Limb (tissue), 2 donors: Measurements from ENCODE around the gene RNF213.
"Not testable (repeated sequence)": the region's sequence is repeated elsewhere in the genome, so short reads cannot be mapped to it uniquely, and the experiment has no call there.

Source experiments
- DNase-seq, 2 donors: peaks; one replicate each; pipeline ENCODE4 v3.0.0-alpha.2; 2016; ENCODE audit errors: extremely low spot score in 2 of 2

Gene RNF213

DNA sequence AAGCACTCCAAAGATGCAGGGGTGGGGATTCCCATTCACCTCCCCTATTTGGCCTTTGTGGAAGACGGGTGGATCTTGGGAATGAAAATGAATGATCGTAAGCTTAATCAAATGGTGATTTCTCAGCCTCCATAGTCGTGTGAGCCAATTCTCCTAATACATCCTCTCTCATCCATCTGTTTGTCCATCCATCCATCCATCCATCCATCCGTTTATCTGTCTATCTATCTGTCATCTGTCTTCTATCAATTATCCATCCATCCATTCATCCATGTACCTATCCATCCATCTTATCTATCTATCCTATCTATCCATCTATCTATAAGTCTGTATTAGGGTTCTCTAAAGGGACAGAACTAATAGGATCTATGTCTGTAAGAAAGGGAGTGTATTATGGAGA lies 7.8 kb downstream of the RNF213 start:
- DNase-seq, result no peak

DNA sequence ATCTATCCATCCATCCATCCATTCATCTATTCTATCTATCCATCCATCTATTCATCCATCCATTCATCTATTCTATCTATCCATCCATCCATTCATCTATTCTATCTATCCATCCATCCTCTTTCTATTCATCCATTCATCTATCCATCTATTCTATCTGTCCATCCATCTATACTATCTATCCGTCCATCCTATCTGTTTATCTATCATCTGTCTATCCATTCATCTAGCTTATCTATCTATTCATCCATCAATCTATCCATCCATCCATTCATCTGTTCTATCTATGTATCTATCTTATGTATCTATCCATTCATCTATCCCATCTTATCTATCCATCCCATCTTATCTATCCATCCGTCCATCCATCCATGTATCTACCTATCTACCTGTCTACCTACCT lies 8.8 kb downstream of the RNF213 start:
- no peak for DNase-seq

DNA sequence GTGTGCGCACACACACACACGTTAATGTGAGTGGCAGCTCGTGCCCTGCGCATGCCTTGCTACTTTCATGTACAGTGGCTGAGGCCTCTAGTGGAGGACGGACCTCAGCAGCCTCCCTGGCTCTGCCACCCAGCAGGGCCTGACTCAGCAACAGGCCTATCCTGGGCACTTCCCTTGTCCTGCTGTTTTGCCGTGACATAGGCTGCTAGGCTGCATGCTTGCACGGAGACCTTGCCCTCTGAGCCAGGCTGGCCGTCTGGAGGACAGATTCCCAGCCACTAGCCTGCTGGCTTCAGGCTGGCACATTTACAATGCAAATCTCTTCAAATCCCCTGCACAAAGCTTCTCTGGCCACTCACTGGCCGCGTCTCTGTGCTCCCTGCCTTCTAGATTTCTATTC lies 9.5 kb downstream of the RNF213 start:
- no peak for DNase-seq

DNA sequence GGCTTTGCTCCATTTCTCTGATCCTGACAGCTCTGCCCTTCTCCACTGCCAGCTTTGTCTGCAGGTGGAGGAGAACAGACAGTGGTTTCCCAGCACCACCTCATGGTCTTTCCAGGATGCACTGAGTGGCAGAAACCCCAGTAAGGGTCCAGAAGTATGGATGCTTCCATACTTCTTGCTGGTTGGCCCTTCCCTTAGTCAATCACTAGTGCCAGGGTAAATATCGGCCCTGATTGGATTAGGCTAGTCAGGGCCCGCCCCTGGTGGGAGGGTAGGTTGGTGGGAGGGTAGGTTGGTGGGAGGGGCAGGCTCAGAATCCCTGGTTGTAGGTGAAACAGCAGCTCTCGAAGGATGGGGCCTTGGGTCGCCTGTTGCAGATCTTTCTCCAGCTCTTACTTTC lies 10.2 kb downstream of the RNF213 start:
- DNase-seq, result no peak

DNA sequence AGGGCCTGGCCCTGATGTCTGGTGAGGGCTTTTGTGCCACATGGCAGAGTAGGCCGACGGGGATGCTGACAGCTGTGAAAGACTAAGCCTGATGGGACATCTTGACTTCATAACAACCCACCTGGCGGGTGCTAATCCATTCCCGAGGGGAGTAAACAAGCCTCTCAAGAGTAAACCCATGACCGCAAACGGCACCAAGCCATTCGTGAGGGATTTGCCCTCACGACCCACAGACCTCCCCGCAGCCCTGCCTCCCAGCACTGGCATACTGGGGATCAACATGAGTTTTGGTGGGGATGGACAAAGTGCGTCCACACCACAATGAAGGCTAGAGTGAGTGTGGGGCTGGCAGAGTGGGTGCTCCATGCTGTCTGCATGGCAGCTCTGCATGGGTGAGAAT lies 11.7 kb downstream of the RNF213 start:
- DNase-seq, result no peak

DNA sequence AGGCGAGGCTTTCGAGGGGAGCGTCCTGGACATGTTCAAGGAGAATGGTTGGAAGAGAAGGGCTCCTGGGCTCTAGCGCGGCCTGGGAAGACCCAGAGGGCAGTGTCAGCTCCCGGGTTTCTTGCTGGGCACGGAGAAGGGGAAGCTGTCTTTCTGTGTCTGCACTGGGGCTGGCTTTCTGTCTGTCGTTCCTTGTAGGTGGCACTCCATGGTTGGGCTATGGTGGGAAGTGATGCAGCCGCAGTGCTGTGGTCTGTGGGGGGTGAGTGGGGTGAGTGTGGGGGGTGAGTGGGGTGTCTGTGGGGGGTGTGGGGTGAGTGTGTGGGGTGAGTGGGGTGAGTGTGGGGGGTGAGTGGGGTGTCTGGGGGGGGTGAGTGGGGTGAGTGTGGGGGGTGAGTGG lies 13.7 kb downstream of the RNF213 start:
- DNase-seq, result no peak

DNA sequence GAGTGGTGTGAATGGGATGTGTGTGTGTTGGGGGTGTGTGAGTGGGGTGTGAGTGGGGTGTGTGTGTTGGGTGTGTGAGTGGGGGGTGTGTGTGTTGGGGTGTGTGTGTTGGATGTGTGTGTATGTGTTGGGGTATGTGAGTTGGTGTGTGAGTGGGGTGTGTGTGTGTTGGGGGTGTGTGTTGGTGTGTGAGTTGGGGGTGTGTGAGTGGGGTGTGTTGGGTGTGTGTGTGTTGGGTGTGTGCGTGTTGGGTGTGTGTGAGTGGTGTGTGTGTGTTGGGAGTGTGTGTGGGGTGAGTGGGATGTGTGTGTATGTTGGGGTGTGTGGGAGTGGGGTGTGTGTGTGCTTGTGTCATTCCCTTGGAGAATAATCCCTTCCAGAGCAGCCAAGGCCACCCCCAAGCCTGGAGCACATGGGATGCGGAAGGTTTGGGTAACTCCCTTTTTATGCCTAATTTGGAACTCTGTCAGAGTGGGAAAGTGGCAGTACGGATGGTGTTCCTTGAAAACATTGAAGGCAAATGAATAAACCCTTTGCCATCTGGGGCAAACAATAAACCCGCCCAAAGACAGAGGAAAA lies 14.3 kb downstream of the RNF213 start:
- no peak for DNase-seq

DNA sequence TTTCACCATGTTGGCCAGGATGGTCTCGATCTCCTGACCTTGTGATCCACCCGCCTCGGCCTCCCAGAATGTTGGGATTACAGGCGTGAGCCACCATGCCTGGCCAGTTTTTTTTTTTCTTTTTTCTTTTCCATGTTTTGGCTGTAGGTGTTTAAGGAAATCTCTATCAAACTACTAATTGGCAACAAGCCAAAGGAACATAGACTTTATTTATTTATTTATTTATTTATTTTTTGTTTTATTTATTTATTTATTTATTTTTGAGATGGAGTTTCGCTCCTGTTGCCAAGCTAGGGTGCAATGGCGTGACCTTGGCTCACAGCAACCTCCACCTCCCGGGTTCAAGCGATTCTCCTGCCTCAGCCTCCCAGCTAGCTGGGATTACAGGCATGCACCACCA lies 15.2 kb downstream of the RNF213 start:
- not testable (repeated sequence) for DNase-seq

DNA sequence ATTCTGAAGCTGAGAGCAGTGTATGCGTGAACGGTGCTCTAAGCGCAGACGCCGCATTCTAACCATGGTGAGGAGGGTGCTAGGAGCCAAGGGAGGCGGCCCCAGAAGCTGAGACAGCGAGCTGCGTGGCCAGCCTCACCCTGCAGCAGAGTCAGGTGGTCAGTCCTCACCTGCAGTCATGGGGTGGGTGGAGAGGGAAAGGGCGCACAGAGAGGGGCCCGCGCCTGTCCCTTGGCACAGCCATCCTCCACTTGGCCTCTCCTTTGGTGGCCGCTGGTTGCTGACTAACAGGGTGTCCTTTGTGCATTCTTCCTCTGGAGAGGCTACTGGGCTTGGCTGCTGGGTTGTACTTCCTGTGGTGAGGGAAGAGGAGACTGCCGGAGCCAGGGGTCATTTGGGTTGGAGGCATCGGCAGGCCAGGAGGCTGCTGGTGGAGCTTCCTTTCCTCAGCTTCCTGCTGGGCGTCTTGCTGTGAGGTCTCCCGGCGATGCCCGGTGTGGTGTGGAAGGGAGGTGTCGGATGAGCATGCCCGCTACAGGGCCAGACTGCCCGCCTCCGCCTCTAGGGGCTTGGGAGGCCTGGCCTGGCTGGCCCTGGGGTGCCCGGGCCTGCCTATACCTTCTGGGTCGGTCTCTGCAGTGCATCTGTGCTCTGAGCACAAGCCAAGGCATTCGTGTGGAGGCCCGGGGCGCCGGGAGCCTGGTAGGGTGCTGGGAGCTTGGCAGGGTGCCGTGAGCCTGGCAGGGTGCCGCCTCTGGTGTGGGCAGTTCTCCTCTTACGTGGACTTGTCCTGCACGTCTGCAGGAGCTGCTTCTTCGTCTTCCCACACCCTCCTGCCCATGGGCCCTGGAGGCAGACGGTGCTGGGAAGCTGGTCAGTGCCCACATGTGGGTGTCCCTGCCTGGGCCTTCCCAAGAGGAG lies 17.4 kb downstream of the RNF213 start:
- no peak for DNase-seq

DNA sequence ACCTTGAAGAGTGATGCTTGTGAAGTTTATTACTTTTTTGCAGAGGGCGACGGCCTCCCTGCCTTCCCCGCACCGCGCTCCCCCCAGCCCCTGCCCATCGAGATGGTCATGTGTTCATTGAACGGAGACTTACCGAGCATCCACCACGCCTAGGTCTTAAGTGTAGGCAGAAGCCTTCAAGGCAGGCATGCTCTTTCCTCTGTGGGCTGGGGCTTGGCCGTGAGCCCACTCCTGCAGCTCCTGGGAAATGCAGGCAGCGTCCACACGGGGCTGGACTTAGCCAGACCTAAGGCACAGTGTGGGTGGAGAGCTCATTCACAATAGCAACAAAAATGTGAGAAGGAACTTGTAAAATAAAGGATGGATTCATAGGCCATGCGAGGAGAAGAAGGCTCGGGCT lies 19.2 kb downstream of the RNF213 start:
- no peak for DNase-seq

DNA sequence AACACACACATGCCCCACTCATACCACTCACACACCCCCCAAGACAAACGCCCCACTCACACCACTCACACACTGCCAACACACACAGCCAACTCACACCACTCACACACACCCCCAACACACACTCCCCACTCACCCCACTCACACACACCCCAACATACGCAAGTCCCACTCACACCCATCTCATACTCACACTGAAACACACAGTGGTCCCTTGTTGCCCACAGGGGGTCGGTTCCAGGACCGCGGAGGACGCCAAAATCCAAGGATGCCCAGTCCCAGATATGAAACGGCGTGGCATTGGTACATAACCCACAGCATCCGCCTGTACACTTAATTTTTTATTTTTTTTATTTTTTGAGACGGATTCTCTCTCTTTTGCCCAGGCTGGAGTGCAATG lies 20.9 kb downstream of the RNF213 start:
- no peak for DNase-seq

DNA sequence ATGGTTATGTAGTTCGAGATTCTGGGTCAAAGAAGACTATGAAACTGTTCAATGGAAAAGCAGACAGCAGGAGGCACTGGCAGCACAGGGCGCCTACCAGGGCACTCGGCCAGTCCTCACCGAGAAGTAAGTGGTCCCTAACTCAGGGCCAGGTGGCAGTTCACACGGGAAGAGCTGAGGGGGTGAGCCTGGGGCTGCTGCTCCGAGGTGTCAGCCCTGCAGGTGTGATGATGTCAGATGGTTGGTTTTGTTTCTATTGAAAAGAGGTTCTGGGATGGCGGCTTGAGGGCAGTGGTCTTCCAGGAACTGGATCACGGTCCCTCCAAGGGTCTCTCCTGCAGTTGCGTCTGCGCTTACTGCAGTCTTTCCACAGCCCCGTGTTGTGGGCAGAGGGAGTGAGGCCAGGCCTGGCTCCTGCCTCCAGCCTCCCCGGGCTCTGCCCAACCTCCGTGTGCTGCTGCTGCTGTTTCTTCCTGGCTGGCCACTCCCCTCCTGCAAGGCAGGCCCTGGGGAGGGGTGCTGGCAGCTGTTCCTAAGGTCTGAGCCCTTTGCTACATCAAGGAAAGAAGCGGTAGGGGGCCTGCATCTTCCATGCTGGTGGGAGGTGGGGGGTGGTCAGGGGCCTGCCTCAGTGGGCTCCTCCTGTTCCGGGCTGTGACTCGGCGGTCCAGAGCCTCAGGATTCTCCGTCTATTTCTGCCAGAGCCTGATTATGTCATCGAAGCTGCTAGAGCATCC lies 22.6 kb downstream of the RNF213 start:
- no peak for DNase-seq

DNA sequence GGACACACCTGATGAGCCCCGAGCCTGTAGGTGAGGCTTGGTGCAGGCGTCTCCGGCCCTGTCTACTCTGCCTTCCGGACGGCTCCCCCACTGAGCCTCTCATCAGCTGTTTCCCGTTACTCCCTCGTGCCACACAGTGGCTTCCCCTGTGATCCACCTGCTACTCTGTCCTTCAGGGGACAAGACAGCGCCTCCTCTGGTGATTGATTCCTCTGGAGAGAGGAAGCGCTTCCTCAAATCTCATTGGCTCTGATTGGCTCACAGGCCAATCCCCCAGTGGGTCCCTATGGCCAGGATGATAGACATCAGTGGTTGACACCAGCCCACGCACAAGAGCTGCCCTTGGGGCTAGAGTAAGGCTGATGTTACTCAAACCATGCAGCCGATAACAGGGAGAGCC lies 24.0 kb downstream of the RNF213 start:
- DNase-seq, result no peak

DNA sequence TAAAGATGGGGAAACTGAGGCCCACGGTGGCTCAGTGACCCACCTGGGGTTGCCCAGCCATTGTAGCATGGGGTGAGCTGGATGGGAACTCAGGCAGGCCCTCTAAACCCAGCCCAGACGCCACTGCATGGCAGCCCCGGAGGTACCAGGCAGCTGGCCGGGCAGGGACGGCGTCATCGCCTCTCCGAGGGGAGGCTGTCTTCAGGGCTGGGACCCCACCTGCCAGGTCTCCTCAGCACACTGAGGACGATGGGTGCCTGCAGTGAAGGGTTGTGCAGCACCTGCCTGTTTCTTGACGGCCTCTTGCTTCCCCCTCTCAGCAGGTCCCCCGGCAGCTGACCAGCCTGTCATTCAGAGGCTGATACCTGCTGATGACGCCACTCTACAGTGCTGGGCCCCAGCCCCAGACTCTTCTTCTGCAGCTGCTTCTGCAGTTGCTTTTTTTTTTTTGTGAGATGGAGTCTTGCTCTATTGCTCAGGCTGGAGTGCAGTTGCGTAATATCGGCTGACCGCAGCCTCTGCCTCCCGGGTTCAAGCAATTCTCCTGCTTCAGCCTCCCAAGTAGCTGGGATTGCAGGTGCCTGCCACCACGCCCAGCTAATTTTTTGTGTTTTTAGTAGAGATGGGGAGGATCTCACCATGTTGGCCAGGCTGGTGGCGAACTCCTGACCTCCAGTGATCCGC lies 24.7 kb downstream of the RNF213 start:
- DNase-seq, result no peak

DNA sequence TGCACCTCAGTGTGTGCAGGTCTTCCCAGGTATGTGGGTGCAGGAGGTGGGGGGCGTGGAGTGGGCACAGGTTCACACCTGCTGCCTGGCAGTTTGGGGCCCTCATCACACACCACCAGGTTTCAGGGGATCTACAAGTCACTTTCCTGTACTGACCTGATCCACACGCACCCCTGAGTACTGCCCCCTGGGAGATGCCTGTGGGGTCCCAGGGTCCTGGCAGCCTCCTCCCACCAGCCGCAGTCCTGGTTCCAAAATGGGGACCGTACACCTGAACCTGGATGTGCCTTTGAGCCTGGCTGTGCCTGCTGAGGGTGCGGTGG lies 25.9 kb downstream of the RNF213 start:
- DNase-seq, result no peak

DNA sequence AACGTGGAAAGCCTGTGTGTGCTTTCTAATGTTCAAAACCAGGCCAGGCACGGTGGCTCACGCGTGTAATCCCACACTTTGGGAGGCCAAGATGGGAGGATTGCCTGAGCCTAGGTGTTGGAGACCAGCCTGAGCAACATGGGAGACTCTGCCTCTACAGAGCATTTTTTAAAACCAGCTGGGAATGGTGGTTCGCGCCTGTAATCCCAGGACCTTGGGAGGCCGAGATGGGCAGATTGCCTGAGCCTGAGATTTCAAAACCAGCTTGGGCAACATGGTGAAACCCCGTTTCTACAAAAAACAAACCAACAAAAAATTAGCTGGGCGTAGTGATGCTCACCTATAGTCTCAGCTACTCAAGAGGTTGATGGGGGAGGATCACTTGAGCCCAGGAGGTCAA lies 26.4 kb downstream of the RNF213 start:
- DNase-seq, result no peak

DNA sequence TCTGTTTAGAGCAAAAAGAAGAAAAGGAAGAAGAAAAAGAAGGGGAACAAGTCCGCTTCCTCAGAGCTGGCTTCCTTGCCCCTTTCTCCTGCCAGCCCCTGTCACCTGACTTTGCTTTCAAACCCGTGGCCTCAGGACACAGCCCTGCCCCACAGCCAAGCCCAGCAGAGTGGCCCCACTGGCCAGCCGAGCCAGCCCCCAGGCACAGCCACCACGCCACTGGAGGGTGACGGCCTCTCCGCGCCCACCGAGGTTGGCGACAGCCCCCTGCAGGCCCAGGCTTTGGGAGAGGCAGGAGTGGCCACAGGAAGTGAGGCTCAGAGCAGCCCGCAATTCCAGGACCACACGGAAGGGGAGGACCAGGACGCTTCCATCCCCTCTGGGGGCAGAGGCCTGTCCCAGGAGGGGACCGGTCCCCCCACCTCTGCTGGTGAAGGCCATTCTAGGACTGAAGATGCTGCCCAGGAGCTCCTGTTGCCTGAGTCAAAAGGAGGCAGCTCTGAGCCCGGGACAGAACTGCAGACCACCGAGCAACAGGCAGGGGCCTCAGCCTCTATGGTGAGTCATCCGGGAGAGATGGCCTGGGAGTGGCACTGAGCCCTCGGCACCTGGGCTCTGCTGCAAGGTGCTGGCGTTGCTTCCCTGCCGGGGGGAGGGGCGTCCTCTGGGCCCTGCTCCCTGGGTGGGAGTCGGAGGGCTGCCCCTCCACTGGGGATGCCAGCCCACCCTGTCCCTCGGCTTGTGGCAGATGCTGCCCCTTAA lies 27.3 kb downstream of the RNF213 start:
- no peak for DNase-seq

DNA sequence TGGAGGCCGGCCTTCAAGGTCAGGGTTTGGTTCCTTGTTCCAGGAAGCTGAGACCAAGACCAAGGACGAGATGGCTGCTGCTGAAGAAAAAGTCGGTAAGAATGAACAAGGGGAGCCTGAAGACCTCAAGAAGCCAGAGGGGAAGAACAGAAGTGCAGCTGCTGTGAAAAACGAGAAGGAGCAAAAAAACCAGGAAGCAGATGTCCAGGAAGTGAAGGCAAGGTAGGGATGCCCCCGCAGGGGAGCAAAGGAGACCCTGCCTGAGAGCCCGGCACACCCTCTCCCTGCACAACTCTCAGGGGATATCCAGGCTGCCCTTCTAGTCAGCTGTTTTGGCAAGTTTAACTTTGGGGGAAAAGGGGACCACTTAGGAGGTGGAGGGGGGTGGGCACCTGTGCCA lies 29.0 kb downstream of the RNF213 start:
- DNase-seq, result no peak

DNA sequence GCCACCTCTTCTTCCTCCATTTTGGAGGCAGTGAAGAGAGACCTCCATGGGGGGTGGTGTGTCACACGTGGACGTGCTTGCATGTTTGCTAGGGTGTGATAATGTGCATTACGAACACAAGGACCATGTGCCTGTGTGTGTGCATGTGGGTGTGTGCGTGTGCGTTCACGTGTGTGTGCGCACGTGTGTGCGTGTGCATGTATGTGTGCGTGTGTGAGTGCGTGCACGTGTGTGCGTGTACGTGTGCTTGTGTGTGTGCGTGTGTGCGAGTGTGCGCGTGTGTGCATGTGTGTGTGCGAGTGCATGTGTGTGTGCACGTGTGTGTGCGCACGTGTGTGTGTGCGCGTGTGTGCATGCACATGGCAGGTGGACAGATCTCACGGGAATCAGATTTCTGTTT lies 29.5 kb downstream of the RNF213 start:
- no peak for DNase-seq

DNA sequence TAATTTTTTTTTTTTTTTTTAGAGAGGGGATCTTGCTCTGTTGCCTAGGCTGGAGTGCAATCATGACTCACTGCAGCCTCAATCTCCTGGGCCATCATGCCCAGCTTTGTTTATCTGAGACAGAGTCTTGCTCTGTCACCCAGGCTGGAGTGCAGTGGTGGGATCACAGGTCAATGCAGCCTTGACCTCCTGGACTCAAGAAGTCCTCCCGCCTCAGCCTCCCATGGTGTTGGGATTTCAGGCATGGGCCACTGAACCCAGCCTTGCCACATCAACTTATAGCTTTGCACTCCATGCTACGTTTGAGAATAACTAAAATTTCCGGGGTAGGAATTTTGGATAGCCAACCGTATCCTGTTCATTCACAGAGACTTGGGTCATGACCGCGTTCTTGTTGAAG lies 30.6 kb downstream of the RNF213 start:
- no peak for DNase-seq

DNA sequence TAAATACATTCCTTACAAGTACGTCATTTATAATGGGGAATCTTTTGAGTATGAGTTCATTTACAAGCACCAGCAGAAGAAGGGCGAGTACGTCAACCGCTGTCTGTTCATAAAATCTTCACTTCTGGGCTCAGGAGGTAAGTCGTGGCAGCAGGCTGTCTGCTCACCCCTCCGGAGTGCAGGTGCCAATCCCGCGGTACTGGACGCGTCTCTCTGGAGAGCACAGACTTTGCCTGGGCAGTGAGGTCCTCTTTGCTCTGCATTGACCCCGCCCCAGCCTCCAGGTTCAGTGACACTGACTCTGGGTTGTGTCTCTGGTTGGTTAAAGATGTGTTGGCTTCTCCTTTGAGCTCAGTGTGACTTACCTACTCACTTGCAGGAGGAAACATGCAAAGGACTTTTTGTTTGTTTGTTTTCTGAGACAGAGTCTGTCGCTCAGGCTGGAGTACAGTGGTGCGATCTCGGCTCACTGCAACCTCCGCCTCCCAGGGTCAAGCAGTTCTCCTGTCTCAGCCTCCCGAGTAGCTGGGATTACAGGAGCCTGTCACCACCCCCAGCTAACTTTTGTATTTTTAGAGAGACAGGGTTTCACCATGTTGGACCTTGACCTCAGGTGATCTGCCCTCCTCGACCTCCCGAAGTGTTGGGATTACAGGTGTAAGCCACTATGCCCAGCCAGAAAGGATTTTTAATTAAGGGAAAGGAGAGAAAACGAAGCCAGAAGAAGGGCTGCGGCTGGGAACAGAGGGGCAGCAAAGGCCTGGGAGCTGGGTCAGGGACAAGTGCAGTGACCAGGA lies 31.2 kb downstream of the RNF213 start:
- no peak for DNase-seq
